Measurements from ENCODE around the gene TPR. TPM values are rescaled to one million over a fixed set of nuclear protein-coding genes. Genes with fewer than 3 reads are reported as not detected.
"Not testable (repeated sequence)": the region's sequence is repeated elsewhere in the genome, so short reads cannot be mapped to it uniquely, and the experiment has no call there.

Gene TPR
- total RNA-seq, 4 donors from 2014 or later = 76.3 to 108 (median 87.6) TPM

DNA sequence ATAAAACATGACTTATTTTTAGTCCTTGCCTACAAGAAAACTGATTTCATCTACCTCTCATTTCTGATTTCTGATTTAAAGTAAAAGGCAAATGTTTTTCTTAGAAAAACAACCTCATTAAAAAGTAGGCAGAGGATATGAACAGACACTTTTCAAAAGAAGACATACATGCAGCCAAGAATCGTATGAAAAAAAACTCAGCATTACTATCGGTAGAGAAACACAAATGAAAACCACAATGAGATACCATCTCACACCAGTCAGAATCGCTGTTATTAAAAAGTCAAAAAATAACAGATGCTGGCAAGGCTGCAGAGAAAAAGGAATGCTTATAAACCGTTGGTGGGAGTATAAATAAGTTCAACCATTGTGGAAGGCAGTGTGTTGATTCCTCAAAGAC is 16.8 kb upstream of the TPR start:
- H3K36me3 ChIP-seq = peaks cover 0 to 87% (median 7%) of the 10 kb centered on the region in 3 donors
- no peaks in the 10 kb centered on the region for H3K27me3 ChIP-seq
- H3K9me3 ChIP-seq = no peaks in the 10 kb centered on the region
- no peak overlapping the region for H3K27ac ChIP-seq
- WGBS, 2 donors = 87 to 90% methylated on average over 4 of the region's 4 CpGs
- no peaks in the 10 kb centered on the region for H3K4me1 ChIP-seq
- DNase-seq (ENCODE audit: low spot score in 2 of 2) = no peak
- H3K4me3 ChIP-seq = no peak overlapping the region
- TF ChIP-seq, protein P1, sequence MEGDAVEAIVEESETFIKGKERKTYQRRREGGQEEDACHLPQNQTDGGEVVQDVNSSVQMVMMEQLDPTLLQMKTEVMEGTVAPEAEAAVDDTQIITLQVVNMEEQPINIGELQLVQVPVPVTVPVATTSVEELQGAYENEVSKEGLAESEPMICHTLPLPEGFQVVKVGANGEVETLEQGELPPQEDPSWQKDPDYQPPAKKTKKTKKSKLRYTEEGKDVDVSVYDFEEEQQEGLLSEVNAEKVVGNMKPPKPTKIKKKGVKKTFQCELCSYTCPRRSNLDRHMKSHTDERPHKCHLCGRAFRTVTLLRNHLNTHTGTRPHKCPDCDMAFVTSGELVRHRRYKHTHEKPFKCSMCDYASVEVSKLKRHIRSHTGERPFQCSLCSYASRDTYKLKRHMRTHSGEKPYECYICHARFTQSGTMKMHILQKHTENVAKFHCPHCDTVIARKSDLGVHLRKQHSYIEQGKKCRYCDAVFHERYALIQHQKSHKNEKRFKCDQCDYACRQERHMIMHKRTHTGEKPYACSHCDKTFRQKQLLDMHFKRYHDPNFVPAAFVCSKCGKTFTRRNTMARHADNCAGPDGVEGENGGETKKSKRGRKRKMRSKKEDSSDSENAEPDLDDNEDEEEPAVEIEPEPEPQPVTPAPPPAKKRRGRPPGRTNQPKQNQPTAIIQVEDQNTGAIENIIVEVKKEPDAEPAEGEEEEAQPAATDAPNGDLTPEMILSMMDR (IDR thresholded peaks at IDR 0.05) = no peak

DNA sequence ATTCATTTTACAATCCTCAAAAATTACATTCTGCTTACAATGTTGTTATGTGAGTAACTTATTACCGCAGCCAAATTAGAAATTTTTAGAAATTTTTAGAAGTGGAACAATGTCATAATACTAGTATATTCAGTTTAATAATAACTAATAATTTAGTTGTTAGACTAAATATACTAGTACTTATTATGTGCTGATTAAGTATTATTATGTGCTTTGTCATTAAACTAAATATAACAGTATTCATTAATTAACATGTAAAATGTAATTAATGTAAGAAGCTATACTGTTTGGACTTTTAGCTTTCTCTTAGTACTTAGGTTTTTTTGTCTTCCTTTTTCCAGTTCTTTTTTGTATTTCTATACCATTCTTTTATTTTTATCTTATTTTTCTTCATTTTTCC is 15.9 kb upstream of the TPR start:
- no peaks in the 10 kb centered on the region for H3K27me3 ChIP-seq
- H3K4me3 ChIP-seq = no peak overlapping the region
- peaks cover 0 to 79% (median 7%) of the 10 kb centered on the region in 3 donors for H3K36me3 ChIP-seq
- no peak overlapping the region for H3K27ac ChIP-seq
- H3K4me1 ChIP-seq = no peaks in the 10 kb centered on the region
- WGBS, 2 donors = 99 to 100% methylated on average over 1 of the region's 1 CpG
- no peak for TF ChIP-seq EP300 (IDR thresholded peaks at IDR 0.05)
- TF ChIP-seq, protein P1 (IDR thresholded peaks at IDR 0.05) = no peak
- no peak for TF ChIP-seq POLR2A (IDR thresholded peaks at IDR 0.05)
- H3K9me3 ChIP-seq = no peaks in the 10 kb centered on the region
- no peak for DNase-seq (ENCODE audit: low spot score in 2 of 2)

DNA sequence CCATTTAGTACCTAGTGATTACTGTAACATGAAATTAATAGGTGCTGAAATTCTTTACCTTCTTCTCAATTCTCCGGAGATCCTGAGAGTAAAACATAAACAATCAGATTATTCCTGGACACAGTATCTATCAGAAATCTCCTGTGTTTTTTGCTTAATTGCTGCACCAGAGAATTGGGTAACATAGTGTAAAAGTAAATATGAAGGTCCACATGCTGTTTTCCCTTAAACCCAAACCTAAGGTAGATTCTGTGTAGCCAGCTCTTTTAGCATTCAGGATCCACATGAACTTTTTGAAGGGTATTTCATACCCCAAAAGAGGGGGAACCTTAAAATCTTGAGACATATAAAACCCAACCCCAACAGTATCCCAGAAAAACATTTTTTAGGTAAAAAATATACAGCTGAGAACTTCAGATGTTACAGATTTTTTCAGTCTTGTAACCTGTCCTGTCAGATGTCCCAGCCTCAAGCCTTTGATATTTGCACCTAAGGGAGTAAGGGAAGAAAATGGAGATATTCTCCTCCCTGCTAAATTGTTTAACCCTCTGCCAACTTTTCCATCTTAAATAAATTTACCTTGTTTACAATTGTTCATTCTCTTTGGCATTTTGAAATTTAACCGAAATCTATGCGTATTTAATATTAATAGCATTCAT is 11.8 kb upstream of the TPR start:
- DNase-seq (ENCODE audit: low spot score in 2 of 2) = no peak
- H3K27me3 ChIP-seq = no peaks in the 10 kb centered on the region
- TF ChIP-seq EP300 (IDR thresholded peaks at IDR 0.05) (no peak), POLR2A (IDR thresholded peaks at IDR 0.05) (no peak)
- TF ChIP-seq, protein P1 (IDR thresholded peaks at IDR 0.05) = no peak
- H3K36me3 ChIP-seq = peaks cover 0 to 57% (median 4%) of the 10 kb centered on the region in 3 donors
- WGBS, 2 donors = 60 to 74% methylated on average over 3 of the region's 3 CpGs
- no peak overlapping the region for H3K4me3 ChIP-seq
- H3K27ac ChIP-seq = no peak overlapping the region
- no peaks in the 10 kb centered on the region for H3K9me3 ChIP-seq
- no peaks in the 10 kb centered on the region for H3K4me1 ChIP-seq

DNA sequence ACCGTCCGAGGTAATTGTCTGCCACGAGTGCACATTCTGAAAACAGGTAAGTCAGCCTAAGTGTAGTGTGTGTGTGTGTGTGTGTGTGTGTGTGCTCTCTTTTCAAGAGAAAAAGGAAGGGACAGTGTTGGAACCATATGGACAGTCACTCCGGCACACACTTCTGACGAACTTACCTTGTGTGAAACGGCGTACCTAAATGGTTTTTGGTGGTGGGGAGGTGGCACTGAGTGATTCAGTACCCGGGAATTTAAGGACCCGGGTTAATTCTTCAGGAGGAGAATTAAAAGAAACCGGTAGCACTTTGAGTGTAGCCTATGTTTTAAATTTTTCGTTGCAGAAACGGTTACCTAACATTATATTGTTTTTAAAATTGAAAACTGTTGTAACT is 871 bp upstream of the TPR start:
- Histone ChIP-seq H3K27me3 (no peaks in the 10 kb centered on the region), H3K27ac (peak overlapping the region; percentile 91 to 99 (median 96)), H3K9me3 (no peaks in the 10 kb centered on the region), H3K4me1 (peaks cover 0 to 53% (median 16%) of the 10 kb centered on the region in 4 donors), H3K4me3 (peak overlapping the region; percentile 46 to 92 (median 87)), H3K36me3 (peaks cover 0 to 21% (median 0%) of the 10 kb centered on the region in 3 donors)
- WGBS, 2 donors = 0% methylated on average over 12 of the region's 12 CpGs
- TF ChIP-seq, protein P1 (IDR thresholded peaks at IDR 0.05) = no peak
- peak in 1 of 2 donors; percentile 53 for TF ChIP-seq POLR2A (IDR thresholded peaks at IDR 0.05)
- DNase-seq (ENCODE audit: low spot score in 2 of 2) = no peak

DNA sequence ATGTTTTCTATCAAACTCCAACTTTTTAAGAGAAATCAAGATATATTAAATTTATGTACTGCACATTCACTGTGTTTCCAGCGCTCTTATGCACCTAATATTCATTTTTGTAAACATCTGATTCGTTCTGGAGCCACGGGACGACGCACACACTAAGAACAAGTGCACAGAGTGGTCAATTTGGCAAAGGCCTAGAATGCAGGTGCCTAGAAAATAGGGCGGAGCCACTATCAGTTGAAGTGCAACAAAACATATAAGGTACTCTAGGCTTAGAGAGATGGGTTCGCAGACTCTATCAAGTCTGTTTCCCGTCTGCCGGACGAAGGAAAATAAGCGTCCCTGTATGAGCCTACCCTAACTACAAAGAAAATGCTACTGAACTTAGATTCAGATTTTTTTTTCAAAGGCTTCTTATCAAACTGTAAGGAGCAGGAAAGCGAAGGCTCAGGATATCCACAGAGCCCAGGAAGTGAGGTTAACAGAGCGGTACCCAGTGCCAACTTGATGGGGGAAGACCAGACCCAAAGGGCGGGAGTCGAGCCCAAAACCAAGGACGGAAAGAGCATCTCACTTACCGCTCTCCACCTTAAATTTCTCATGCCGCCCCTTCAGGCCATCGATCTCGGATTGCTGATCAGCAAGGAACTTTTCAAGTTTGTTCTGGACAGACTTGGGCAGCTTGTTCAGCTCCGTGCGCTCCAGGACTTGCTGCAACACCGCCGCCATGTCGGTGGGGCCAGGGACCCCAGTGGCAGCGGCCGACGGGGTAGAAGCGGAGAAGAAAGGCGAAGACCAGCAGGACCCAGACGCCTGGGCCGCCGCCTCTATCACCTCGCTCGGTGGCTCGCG is 526 bp downstream of the TPR start:
- TF ChIP-seq POLR2A (IDR thresholded peaks at IDR 0.05) (no peak), EP300 (IDR thresholded peaks at IDR 0.05) (no peak)
- TF ChIP-seq, protein P1 (IDR thresholded peaks at IDR 0.05) = no peak
- H3K27me3 ChIP-seq = no peaks in the 10 kb centered on the region
- 0 to 1% methylated on average over 36 to 37 of the region's 37 CpGs for WGBS, 2 donors
- peak in 1 of 2 donors; percentile 30 for DNase-seq (ENCODE audit: low spot score in 2 of 2)
- H3K4me3 ChIP-seq = peak overlapping the region; percentile 69 to 92 (median 87)
- H3K4me1 ChIP-seq = peaks cover 0 to 57% (median 16%) of the 10 kb centered on the region in 4 donors
- peak overlapping the region; percentile 91 to 99 (median 96) for H3K27ac ChIP-seq
- no peaks in the 10 kb centered on the region for H3K9me3 ChIP-seq
- peaks cover 0 to 26% (median 0%) of the 10 kb centered on the region in 3 donors for H3K36me3 ChIP-seq

DNA sequence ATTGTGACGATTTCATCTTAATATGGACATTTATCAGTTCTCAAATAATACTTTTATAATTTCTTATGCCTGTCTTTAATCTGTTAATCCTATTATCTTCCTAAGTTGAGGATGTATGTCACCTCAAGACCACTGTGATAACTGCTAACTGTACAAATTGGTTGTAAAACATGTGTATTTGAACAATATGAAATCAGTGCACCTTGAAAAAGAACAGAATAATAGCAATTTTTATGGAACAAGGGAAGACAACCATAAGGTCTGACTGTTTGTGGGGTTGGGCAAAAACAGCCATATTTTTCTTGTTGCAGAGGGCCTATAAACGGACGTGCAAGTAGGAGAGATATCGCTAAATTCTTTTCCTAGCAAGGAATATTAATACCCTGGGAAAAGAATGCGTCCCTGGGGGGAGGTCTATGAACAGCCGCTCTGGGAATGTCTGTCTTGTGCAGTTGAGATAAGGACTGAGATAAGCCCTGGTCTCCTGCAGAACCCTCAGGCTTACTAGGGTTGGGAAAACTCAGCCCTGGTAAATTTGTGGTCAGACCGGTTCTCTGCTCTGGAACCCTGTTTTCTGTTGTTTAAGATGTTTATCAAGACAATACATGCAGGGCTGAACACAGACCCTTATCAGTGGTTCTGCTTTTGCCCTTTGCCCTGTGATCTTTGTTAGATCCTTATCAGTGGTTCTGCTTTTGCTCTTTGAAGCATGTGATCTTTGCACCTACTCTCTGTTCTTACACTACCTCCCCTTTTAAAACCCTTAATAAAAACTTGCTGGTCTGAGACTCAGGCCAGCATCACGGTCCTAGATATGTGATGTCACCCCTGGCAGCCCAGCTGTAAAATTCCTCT is 27.0 kb downstream of the TPR start:
- H3K27me3 ChIP-seq; H3K4me1 ChIP-seq; H3K9me3 ChIP-seq; DNase-seq (ENCODE audit: low spot score in 2 of 2); H3K4me3 ChIP-seq; H3K27ac ChIP-seq: not testable (repeated sequence)
- peaks cover 0 to 99% (median 14%) of the 10 kb centered on the region in 3 donors for H3K36me3 ChIP-seq
- WGBS, 2 donors = 92 to 94% methylated on average over 8 of the region's 8 CpGs

All from tibial nerve (tissue), 4 donors.